ENCODE measurements around the gene CEMIP.

- no peak for TF ChIP-seq CTCF (IDR thresholded peaks at IDR 0.05)
- TF ChIP-seq POLR2AphosphoS5 (IDR thresholded peaks at IDR 0.05; ENCODE audit: low read depth, low read length), result no peak
- TF ChIP-seq MEF2A (IDR thresholded peaks at IDR 0.05; ENCODE audit: borderline replicate concordance, low read depth), result no peak
- no peak for TF ChIP-seq MAX (IDR thresholded peaks at IDR 0.05; ENCODE audit: low read depth)
- no peak for TF ChIP-seq MXI1 (IDR thresholded peaks at IDR 0.05; ENCODE audit: low read depth, low read length)
- TF ChIP-seq USF1 (IDR thresholded peaks at IDR 0.05; ENCODE audit: borderline replicate concordance, low read depth), result no peak
- no peak for TF ChIP-seq RAD21 (IDR thresholded peaks at IDR 0.05; ENCODE audit: low read length)
Observed at GRCh38 chr15:80951941-80952340, 172.8 kb downstream of the CEMIP start.
